ENCODE data around the gene DSG1.

The DSG1 gene

DNA sequence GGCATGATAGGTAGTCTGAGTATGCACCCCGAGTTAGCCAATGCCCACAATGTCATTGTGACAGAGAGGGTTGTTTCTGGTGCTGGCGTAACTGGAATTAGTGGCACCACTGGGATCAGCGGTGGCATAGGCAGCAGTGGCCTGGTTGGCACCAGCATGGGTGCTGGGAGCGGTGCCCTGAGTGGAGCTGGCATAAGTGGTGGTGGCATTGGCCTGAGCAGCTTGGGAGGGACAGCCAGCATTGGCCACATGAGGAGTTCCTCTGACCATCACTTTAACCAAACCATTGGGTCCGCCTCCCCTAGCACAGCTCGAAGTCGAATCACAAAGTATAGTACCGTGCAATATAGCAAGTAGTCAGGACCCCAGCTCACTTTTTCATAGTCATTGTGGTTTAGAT is 37.0 kb downstream of the DSG1 start:
- DNase-seq: no peak

DNA sequence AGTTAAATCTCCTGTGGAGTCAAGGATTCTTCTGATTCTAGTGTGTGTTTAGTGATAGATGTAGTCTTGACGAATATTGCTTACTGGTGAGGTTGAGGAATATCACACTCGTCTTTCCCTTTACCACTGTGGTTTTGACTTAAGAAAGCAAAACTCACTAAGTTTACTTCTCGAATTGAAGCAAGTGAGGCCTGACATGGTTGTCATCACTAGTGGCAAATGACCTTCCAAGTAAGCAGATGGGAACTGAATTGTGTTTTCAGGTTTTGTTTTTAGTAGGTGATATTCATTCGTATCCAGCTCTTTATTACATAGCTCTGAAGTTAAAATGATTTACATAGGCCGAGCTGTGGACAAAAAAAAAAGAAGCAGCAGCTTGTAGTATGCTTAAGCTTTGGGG is 38.1 kb downstream of the DSG1 start:
- DNase-seq: no peak

DNA sequence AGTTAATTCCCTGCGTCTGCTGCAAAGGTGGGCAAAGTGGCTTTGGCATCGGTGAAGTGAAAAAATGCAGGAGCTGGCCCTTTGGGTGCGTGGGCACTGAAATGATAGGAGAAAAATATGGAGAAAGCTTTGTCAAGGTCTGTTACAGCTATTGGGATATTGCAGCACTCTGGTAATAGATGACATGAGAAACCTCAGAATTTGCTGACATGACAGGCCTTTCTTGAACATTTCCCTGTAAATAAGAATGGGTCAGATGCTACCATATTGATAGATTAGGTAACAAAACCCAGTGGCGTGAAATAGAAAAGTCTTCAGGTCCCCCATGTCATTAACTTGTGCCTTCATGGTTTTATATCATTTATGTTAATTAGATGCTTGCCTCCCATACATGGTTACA is 46.2 kb downstream of the DSG1 start:
- no peak for DNase-seq

DNA sequence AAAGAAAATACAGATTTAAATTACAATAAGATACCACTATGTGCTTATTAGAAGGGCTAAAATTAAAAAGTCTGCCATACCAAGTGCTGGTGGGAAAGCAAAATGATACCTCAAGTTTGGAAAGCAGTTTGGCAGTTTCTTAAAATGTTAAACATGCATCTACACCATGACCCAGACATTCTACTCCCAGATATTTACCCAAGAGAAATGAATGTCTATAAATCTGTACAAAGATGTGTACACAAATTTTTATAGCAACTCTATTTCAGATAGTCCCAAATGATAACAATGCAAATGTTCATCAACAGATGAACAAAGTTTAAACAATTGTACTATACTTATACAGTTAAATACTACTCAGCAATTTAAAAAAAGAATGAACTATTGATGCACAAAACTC is 51.5 kb downstream of the DSG1 start:
- no peak for DNase-seq

DNA sequence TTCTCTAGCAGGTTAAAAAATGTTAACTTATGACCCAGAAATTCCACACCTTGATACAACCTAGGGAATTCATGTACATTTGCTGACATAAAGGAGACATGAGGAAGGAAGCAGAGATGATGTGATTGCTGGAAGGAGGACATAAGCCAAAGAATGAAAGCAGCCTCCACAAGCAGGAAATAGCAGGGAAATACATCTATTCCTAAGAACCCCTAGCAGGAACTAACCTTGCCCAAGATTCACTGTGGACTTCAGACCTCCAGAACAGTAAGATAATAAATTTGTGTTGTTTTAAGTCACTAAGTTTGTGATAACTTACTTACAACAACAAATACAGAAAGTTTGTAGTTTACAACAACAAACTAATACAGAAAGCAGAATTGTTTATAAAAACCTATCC is 54.0 kb downstream of the DSG1 start:
- DNase-seq: no peak

DNA sequence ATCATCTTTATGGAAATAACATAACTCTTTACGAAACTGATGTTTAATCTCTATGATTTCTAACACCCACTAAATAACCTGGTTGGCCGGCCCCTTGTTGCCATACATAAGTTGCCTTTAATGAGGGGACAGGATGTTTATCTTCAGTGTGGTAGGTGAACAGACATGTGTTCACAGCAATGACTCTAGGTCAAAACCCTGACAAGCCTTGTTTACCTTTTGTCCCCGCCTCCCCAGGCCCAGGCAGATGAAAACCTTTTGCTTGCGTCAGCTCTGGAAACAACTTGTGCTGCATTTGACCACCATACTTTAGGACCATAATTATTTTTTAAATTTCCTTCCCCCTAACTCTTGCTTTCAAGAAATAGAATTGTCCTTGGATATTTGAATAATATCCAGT is 55.7 kb downstream of the DSG1 start:
- DNase-seq: no peak

DNA sequence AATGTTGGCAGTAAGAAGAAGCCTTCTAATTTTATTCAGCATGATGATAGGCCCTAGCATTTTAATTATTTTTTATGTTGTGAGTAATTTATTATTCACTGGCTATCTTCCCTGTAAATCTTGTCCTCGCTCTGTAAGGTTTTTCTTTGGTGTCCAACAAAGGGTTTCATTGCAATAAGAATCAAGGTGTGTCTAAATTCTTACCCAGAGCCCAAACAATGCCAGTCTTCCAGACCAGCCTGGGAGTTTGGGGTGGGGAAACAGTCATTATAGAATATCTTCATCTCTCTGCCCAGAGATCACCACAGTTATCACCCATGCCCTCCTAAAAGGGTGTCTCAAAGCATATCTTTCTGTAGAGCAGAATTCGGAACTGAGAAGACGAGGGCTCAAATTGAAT is 58.5 kb downstream of the DSG1 start, which contains the start of gene DSG4:
TSS of gene DSG4 (plus strand) at position 301 of the 400 bp plus-strand sequence. CDS start 135 bp downstream, outside the sequence.
- DNase-seq: no peak

DNA sequence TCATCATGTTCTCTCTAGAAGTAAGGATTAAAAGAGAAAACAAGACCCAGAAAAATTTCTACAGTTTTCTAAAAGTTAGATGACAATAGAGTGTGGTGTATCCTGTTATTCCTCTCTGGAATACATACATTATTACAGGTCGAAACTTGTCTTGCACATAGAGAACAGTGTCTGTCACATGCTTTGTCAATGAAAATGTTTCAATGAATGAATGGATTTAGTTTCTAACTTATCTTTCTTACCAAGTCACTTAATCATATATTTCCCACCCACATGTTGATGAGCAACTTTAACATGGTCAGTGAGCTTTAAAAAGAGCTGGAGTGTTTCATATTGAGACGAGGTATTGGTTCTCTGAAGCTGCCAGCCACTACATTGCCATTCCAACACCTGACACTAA is 63.0 kb downstream of the DSG1 start:
- no peak for DNase-seq

DNA sequence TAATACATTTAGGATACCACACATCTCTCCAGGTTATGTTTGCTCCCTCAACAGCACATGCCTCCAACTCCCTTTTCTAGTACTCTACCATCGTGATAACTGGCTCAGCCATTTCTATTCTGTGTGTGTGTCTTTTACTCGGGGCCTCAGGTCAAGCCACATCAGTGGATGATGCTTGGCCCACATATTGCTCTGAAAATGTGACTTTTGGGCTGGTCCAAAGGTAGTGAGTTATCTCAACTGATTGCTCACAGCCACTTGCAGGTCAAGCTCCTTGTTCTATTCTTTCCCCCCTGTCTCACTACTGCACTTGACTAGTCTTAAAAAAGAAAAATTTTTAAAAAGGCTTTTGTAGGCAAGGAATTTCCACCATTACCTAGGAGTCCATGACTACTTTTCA is 64.1 kb downstream of the DSG1 start:
- DNase-seq: no peak

DNA sequence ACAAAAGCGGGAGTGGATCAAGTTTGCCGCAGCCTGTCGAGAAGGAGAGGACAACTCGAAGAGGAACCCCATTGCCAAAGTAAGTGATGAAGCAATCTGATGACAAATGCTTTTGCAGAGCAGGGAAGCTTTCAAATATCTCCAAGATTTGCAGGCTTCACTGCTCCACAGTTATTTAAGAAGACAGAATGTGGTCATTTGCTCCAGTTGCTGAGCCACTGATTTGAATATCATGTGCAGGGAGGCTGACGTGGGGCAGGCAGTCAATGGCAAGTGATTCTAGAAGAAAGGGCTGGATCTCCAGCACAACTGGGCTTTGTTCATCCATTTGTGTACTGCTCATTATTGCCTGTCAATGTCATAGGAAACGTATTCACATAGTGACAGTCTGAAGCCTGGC is 68.8 kb downstream of the DSG1 start:
- no peak for DNase-seq

DNA sequence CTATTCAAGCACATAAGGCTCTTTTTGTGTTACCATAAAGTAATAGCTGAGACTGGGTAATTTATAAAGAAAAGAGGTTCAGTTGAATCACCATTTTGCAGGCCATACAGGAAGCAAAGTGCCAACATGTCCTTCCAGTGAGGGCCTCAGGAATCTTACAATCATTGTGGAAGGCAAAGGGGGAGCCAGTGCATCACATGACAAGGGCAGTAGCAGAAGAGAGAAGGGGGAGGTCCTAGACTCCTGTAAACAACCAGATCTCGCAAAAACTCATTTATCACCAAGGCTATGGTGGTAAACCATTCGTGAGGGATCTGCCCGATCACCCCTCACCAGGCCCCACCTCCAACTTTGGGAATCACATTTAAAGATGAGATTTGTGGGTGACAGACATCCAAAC is 75.3 kb downstream of the DSG1 start:
- DNase-seq: no peak

DNA sequence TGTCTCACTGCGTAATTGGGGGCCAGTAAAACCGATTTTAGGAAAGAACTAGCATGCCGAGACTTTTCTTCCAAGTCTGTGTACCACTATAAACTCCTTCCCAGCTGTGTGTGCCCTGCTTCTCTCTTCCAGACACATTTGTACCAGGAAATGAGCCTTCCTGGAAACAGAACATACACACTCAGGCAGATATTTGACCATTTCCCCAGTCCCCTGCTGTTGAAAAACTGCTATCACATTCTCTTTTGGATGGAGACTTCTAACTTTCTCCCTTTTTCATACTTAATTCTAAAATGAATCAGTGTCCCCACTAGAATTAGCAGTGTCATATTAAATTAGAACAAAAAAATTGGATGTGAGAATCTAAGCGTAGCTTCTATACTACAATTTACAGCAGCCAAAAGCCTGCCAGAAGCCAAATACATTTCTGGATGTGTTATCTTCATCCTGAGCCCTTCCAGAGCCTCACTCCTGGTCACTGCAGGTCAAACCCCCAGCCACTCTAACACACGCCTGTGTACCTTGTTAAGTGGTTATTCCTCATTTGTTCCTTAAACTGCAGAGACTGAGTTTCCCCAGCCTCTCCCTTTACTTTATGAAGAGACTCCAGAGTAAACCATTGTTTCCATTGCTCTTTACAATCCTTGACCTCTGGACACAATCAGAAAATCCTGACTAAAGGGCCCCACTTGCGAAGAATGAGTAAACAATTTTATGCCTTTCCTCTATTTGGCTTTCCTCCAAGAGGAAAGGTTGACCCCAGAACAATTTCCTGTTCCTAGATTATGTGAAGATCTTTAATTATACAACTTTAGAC is 79.0 kb downstream of the DSG1 start:
- DNase-seq: no peak

DNA sequence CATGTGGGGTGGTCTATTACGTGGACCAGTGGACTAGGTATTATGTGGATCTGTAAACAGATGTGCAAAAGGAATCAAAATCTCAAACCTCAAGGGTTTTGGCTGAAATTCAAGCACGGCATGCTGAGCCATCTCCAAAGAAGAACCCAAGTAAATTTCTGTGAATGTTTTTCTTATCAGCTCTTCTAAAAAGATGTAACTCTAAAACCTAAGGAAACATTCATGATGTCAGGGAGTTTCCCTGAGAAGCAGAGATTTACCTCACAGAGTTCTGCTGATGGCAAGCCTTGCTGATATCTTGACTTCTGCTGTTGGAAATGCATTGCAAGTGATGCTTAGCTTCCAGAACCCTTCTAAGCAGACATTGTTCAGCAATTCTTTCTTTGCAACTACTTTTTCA is 80.2 kb downstream of the DSG1 start:
- DNase-seq: no peak

DNA sequence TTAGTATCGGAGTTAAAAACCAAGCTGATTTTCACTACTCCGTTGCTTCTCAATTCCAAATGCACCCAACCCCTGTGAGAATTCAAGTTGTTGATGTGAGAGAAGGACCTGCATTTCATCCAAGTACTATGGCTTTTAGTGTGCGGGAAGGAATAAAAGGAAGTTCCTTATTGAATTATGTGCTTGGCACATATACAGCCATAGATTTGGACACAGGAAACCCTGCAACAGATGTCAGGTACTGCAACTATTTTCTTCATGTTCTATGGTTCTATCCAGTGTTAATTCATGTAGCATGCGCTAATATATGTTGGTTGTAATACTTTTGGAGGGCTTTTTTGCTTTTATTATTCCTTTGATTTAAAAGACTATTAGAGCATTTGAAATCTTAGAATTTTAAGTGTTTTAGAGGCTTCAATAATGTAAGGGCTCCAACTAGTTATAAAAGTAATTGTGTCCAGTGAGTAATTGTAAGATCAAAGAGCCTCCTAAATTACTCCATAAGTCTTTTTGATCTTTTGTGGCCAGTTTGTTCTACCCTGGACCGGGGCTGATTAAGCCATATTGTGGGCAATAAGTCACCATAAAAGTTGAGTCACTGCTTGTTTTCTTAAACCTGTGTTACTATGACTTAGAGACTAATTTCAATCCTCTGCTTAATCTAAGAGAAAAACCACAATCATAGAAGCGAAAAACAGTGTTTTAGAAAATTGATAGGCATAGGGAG is 81.5 kb downstream of the DSG1 start:
- DNase-seq: no peak

DNA sequence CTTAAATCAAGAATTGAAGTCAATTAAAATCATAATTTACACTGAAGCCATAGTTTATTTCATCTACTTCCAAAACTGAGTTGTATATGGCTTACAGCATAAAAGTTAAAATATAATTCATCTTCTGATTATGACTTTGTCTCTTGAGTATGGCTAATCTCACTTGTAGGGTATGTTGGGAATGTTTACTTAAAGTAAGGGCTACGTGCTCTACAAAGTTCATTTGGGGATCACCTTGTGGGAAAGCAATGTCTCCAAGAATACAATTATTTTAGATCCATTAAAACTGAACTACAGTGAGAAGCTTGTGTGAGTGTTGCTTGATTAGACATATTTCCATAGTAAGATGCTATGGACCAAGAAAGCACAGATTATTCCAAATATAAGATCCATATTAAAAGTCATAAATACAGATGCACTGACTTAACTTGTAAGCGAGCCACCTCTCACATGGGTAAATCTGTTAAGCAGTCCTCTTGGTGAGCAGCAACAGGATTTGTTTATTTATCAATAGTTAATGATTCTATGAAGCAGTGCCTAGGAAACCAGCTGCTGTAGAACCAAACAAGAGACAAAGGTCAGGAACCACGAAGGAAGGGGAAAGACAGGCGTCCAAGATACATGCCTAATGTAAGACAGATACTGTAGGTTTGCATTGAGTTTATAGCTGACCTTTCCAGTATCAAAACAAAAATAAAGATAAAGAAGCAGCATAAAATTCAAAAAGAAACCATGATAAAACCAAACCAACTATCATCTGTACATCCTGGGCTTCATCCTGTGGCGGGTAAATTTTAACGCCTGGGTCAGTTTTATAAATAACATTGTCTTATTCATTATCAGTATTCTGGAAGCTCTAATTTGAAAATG is 83.4 kb downstream of the DSG1 start:
- DNase-seq: no peak

DNA sequence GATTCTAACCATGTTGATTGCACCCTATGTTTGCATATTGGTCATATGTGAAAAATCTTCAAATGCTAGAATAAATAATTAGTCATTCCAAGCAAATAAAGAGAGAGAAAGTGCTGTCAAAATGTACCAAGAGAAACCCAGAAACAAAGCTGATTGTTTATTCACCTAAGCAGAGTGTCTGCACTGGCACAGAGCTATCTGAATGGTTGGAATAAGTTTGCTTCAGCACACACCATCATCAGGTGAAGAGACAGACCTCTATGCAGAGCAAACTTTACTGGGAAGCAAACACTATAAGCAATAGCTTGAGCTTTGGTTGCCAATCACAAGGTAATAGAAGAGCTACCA is 84.0 kb downstream of the DSG1 start:
- no peak for DNase-seq

DNA sequence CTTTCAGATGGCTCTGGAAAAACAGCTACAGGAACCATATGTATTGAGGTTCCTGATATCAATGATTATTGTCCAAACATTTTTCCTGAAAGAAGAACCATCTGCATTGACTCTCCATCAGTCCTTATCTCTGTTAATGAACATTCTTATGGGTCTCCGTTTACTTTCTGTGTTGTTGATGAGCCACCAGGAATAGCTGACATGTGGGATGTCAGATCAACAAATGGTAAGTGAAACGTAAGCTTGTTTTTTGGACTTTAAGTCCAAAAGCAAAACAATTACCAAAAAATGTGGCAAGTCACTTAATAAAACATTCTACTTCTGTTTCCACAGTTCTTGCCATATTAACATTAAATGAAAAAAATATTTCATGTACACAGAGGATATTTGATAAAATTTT is 85.4 kb downstream of the DSG1 start:
- DNase-seq: no peak
